SU-DHL-6 (cell line): ENCODE results near the gene TES.

ENCODE experiments used
- H2AFZ ChIP-seq: fragments of 200-600 bp; sonication (generic); 2 replicates; pipeline ENCODE4 v1.6.1; 2014; ENCODE audit warnings: low read depth, mild to moderate bottlenecking, moderate library complexity, mixed read lengths, antibody characterized with exemption, low read length; ENCODE audit not compliant: severe bottlenecking
- H3F3A ChIP-seq: fragments of 200-600 bp; shearing (Covaris generic); 2 replicates; pipeline ENCODE4 v1.6.0; 2016; ENCODE audit warnings: antibody characterized with exemption, mild to moderate bottlenecking; ENCODE audit not compliant: insufficient read depth
- H3K27ac ChIP-seq: fragments of 200-600 bp; sonication (generic); 2 replicates; pipeline ENCODE4 v1.5.1; 2016; ENCODE audit warnings: low read depth, mild to moderate bottlenecking, low read length, moderate library complexity, mixed read lengths
- H3K27me3 ChIP-seq: fragments of 200-600 bp; sonication (generic), shearing (Covaris generic); 2 replicates; pipeline ENCODE4 v1.6.0; 2014; ENCODE audit warnings: mild to moderate bottlenecking, low read length
- H3K36me3 ChIP-seq: fragments of 200-600 bp; sonication (generic); 2 replicates; pipeline ENCODE4 v1.6.1; 2014; ENCODE audit warnings: mild to moderate bottlenecking, low read length, mixed read lengths
- H3K4me2 ChIP-seq: fragments of 300-600, 200-600 bp; shearing (Covaris generic), sonication (generic); 2 replicates; pipeline ENCODE4 v1.6.0; 2014; ENCODE audit warnings: low read length, low read depth, mild to moderate bottlenecking; ENCODE audit not compliant: poor library complexity, severe bottlenecking
- H3K4me3 ChIP-seq: fragments of 200-600 bp; sonication (generic); 2 replicates; pipeline ENCODE4 v1.5.1; 2014; ENCODE audit warnings: antibody characterized with exemption, low read length, mild to moderate bottlenecking, mixed read lengths; ENCODE audit not compliant: insufficient read depth, poor library complexity, severe bottlenecking
- H3K79me2 ChIP-seq: fragments of 200-600 bp; sonication (generic); 2 replicates; pipeline ENCODE4 v1.6.1; 2014; ENCODE audit warnings: mild to moderate bottlenecking, low read length, moderate library complexity; ENCODE audit not compliant: insufficient read depth
- H3K9ac ChIP-seq: fragments of 200-600 bp; sonication (generic); 2 replicates; pipeline ENCODE4 v1.7.0; 2014; ENCODE audit warnings: mild to moderate bottlenecking, low read length
- H3K9me2 ChIP-seq: fragments of 200-600 bp; sonication (generic); replicated peaks from 2 replicates; pipeline ENCODE4 v1.6.1; 2014; ENCODE audit warnings: low read length; ENCODE audit not compliant: insufficient read depth
- H3K9me3 ChIP-seq: fragments of 200-600 bp; sonication (generic); 2 replicates; pipeline ENCODE4 v1.6.1; 2014; ENCODE audit warnings: low read length, mixed read lengths; ENCODE audit not compliant: insufficient read depth
- H4K20me1 ChIP-seq: fragments of 200-600 bp; sonication (generic); 2 replicates; pipeline ENCODE4 v1.6.1; 2014; ENCODE audit warnings: low read depth, mild to moderate bottlenecking, antibody characterized with exemption, low read length, moderate library complexity, mixed read lengths
- CTCF ChIP-seq: fragments of 200-600 bp; sonication (generic); IDR thresholded peaks from one replicate; pipeline ENCODE4 v1.5.1; 2017; ENCODE audit warnings: antibody characterized with exemption, mild to moderate bottlenecking, low read length, moderate library complexity; ENCODE audit not compliant: insufficient read depth, poor library complexity, severe bottlenecking
- EZH2phosphoT487 ChIP-seq: fragments of 200-600 bp; sonication (generic), shearing (Covaris generic); conservative IDR thresholded peaks from 2 replicates; pipeline ENCODE4 v1.6.1; 2018; ENCODE audit warnings: mild to moderate bottlenecking, antibody characterized with exemption, low read length, moderate library complexity, mixed read lengths

TES gene

DNA sequence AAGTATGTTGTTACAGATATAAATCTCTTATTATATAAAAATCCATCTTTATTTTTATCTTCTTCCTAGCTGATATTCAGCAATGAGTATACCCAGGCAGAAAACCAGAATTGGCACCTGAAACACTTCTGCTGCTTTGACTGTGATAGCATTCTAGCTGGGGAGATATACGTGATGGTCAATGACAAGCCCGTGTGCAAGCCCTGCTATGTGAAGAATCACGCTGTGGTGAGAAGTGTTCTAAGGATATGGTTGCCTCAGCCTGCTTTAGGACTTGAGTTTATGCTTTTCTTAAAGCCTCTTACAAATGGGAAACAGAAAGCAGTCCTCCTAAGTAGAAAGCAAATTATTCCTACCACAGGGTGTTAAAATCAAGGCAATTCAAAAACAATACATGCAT lies 41.9 kb downstream of the TES start:
- TF ChIP-seq EZH2phosphoT487 (no peak), CTCF (no peak)
- no peak overlapping the region for H3K4me2 ChIP-seq
- H3K79me2 ChIP-seq = no peaks in the 10 kb centered on the region
- H3K27me3 ChIP-seq = no peaks in the 10 kb centered on the region
- no peak overlapping the region for H3K27ac ChIP-seq
- H3K4me3 ChIP-seq = no peak overlapping the region
- H3F3A ChIP-seq = 0 out of 2 replicates have a peak, but pooled peaks cover 2% of the 10 kb centered on the region
- no peaks in the 10 kb centered on the region for H3K9me3 ChIP-seq
- H4K20me1 ChIP-seq = no peaks in the 10 kb centered on the region
- no peak overlapping the region for H3K9ac ChIP-seq
- no peak overlapping the region for H2AFZ ChIP-seq
- no peaks in the 10 kb centered on the region for H3K9me2 ChIP-seq
- peaks cover 7% of the 10 kb centered on the region; the same call in 1 of the 2 replicates for H3K36me3 ChIP-seq

DNA sequence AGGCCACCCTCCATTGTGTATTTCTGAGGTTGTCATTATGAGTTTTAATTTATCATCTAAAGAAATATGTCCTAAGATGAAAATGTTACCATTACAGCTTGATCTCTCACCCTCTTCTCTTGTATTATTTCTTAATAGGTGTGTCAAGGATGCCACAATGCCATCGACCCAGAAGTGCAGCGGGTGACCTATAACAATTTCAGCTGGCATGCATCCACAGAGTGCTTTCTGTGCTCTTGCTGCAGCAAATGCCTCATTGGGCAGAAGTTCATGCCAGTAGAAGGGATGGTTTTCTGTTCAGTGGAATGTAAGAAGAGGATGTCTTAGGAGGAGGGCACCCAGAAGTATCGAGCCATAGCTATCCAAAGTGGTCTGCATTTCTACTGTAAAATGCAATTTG lies 46.8 kb downstream of the TES start:
- Histone ChIP-seq H4K20me1 (no peaks in the 10 kb centered on the region), H3K27ac (no peak overlapping the region), H2AFZ (no peak overlapping the region), H3K4me2 (no peak overlapping the region), H3K9me2 (no peaks in the 10 kb centered on the region), H3K27me3 (no peaks in the 10 kb centered on the region), H3K36me3 (peaks cover 3% of the 10 kb centered on the region; the same call in 1 of the 2 replicates), H3K4me3 (no peak overlapping the region), H3K79me2 (no peaks in the 10 kb centered on the region), H3F3A (no peaks in the 10 kb centered on the region), H3K9ac (no peak overlapping the region), H3K9me3 (no peaks in the 10 kb centered on the region)
- no peak for TF ChIP-seq CTCF
- TF ChIP-seq EZH2phosphoT487 = no peak

DNA sequence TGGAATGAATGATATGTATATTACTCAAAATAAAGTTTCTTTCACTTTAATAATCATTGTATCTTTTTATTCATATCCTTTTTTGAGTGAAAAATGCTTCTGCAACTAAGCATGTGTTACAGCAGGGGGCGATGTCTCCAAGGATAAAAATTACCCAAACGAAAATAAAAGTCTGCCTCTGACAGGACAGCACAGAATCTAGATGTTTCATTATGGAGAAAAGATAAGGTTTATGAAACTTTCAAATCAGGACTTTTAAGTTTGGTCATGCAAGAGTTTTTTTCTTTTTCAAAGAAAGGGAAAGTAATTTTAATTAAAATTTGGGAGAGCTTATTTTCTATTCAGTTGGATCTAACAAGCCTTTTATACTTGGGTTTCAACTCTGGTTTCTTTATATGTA lies 48.4 kb downstream of the TES start:
- TF ChIP-seq EZH2phosphoT487 = no peak
- TF ChIP-seq CTCF = peak; percentile 87
- no peaks in the 10 kb centered on the region for H4K20me1 ChIP-seq
- H3K27me3 ChIP-seq = no peaks in the 10 kb centered on the region
- no peaks in the 10 kb centered on the region for H3K9me3 ChIP-seq
- H3K36me3 ChIP-seq = peaks cover 3% of the 10 kb centered on the region; the same call in 1 of the 2 replicates
- no peak overlapping the region for H3K4me2 ChIP-seq
- H2AFZ ChIP-seq = no peak overlapping the region
- no peaks in the 10 kb centered on the region for H3F3A ChIP-seq
- no peak overlapping the region for H3K4me3 ChIP-seq
- H3K9me2 ChIP-seq = no peaks in the 10 kb centered on the region
- H3K79me2 ChIP-seq = no peaks in the 10 kb centered on the region
- H3K9ac ChIP-seq = no peak overlapping the region
- H3K27ac ChIP-seq = no peak overlapping the region
